K562 (cell line): ENCODE results near the gene GALNT15. TPM values are rescaled to one million over a fixed set of nuclear protein-coding genes. Genes with fewer than 3 reads are reported as not detected.
A peak's percentile ranks its signal among the peaks of the same experiment; 100 is the strongest.

Source experiments
- ATAC-seq: fragments of 200-7000 bp; cut with Tn5 transposase; 3 replicates; pipeline ENCODE4 v1.9.1; 2020; ENCODE audit warnings: moderate library complexity
- BruUV-seq: library from RNA; stranded (reverse); fragments of 400-500 nt; replicated peaks from 2 replicates; lab custom pipeline; 2021; lab: Mats Ljungman, UMichigan
- CTCF ChIA-PET: fragments of 300-600 bp; formaldehyde crosslinking; extraction: SDS; loops from one replicate; lab custom pipeline; 2021; ENCODE audit warnings: low intra/inter-chr PET ratio; lab: Yijun Ruan, JAX
- POLR2A ChIA-PET: fragments of 300-600, 350-650 bp; sonication (Branson Sonifier 250); formaldehyde crosslinking; extraction: SDS; loops from one replicate; lab custom pipeline; 2021; ENCODE audit warnings: antibody characterized with exemption, inconsistent platforms; lab: Yijun Ruan, JAX
- DNase-seq, 4 experiments: peaks; one replicate each; pipeline versions ENCODE4 v3.0.0 to v3.0.0-alpha.2; 2011 to 2018; ENCODE audit warnings: low spot score in 3 of 4, mixed read lengths in 3 of 4; ENCODE audit errors: extremely low read depth in 1 of 4
- FAIRE-seq: peaks from 2 replicates; lab custom pipeline; 2011; peaks lifted over from hg19 to GRCh38; lab: Jason Lieb, UNC
- H2AFZ ChIP-seq: 2 replicates; pipeline ENCODE4 v1.6.0; 2011; ENCODE audit warnings: low read depth, low read length, control low read depth, inconsistent platforms
- H3K27ac ChIP-seq: fragments of 200-600 bp; 3 replicates; pipeline ENCODE4 v1.8.0; 2011; ENCODE audit warnings: low read depth, mild to moderate bottlenecking, control low read depth, inconsistent platforms, low read length, moderate library complexity, mixed read lengths; ENCODE audit errors: extremely low read depth
- H3K27me3 ChIP-seq, 2 experiments: fragments of 300-600 bp in 1 of 2; 2 replicates in 1 of 2; 3 replicates in 1 of 2; pipeline versions ENCODE4 v1.6.0 to v1.8.0; 2011; ENCODE audit warnings: inconsistent platforms in 2 of 2, low read length in 2 of 2, mild to moderate bottlenecking in 1 of 2, mixed read lengths in 1 of 2, moderate library complexity in 1 of 2; ENCODE audit not compliant: control insufficient read depth in 2 of 2, insufficient read depth in 2 of 2
- H3K36me3 ChIP-seq: fragments of 300-600 bp; 3 replicates; pipeline ENCODE4 v1.8.0; 2011; ENCODE audit warnings: mild to moderate bottlenecking, low read length, inconsistent platforms; ENCODE audit not compliant: control insufficient read depth, insufficient read depth
- H3K4me1 ChIP-seq, 2 experiments: fragments of 200-600 bp in 1 of 2; replicated peaks in 1 of 2; 2 replicates in 1 of 2; 3 replicates in 1 of 2; pipeline versions ENCODE4 v1.5.1 to v1.8.0; 2011; ENCODE audit warnings: inconsistent platforms in 2 of 2, low read length in 2 of 2, mild to moderate bottlenecking in 1 of 2, mixed read lengths in 1 of 2, moderate library complexity in 1 of 2; ENCODE audit not compliant: control insufficient read depth in 2 of 2, insufficient read depth in 2 of 2
- H3K4me2 ChIP-seq: 2 replicates; pipeline ENCODE4 v1.6.1; 2011; ENCODE audit warnings: low read length, control low read depth, inconsistent platforms, mixed read lengths; ENCODE audit not compliant: insufficient read depth
- H3K4me3 ChIP-seq: fragments of 200-600 bp; sonication (generic), shearing (Covaris generic); 2 replicates; pipeline ENCODE4 v1.5.1; 2016; ENCODE audit warnings: control low read depth, inconsistent platforms
- H3K79me2 ChIP-seq: fragments of 200-600 bp; 3 replicates; pipeline ENCODE4 v1.8.0; 2011; ENCODE audit warnings: low read length, inconsistent platforms; ENCODE audit not compliant: control insufficient read depth, insufficient read depth
- H3K9ac ChIP-seq, 2 experiments: 2 replicates each; pipeline versions ENCODE4 v1.6.0 to v1.6.1; 2011; ENCODE audit warnings: low read depth in 2 of 2, low read length in 2 of 2, control low read depth in 1 of 2, inconsistent platforms in 1 of 2, mild to moderate bottlenecking in 1 of 2, mixed read lengths in 1 of 2; ENCODE audit not compliant: insufficient read depth in 1 of 2
- H3K9me1 ChIP-seq: one replicate; pipeline ENCODE4 v1.6.0; 2011; ENCODE audit warnings: inconsistent platforms, mild to moderate bottlenecking, low read length, moderate library complexity; ENCODE audit not compliant: control insufficient read depth, insufficient read depth
- H3K9me3 ChIP-seq: replicated peaks from 2 replicates; pipeline ENCODE4 v1.5.1; 2011; ENCODE audit warnings: low read depth, low read length, inconsistent platforms; ENCODE audit not compliant: control insufficient read depth, insufficient read depth
- H4K20me1 ChIP-seq: replicated peaks from 2 replicates; pipeline ENCODE4 v1.6.1; 2011; ENCODE audit warnings: low read length, inconsistent platforms, mixed read lengths; ENCODE audit not compliant: control insufficient read depth, insufficient read depth
- C11orf30 ChIP-seq: fragments of 450-650 bp; IDR thresholded peaks from 2 replicates; pipeline ENCODE4 v1.6.1; 2016; ENCODE audit warnings: low read depth, mild to moderate bottlenecking
- CEBPB ChIP-seq: fragments of 450-650 bp; IDR thresholded peaks from 2 replicates; pipeline ENCODE4 v1.6.1; 2016; ENCODE audit warnings: missing genetic modification characterization, missing compliant biosample characterization
- MEIS2 ChIP-seq: fragments of 450-650 bp; IDR thresholded peaks from 2 replicates; pipeline ENCODE4 v1.6.1; 2014; ENCODE audit warnings: mild to moderate bottlenecking; ENCODE audit not compliant: partially characterized antibody
- YBX1 ChIP-seq: fragments of 450-650 bp; IDR thresholded peaks from 2 replicates; pipeline ENCODE4 v1.7.1; 2016; ENCODE audit warnings: mild to moderate bottlenecking
- WGBS: fragments of 100-300 bp; shearing (Covaris generic); methylation state at CpG from one replicate; pipeline ENCODE4 v1.1.6; 2016; ENCODE audit warnings: low coverage, mixed read lengths; ENCODE audit not compliant: insufficient coverage; ENCODE audit errors: missing lambda C conversion rate; 5-methylcytosine and 5-hydroxymethylcytosine counted together
- in situ Hi-C: fragments of 300-500 bp; cut with MboI; formaldehyde crosslinking; loops from 4 replicates; pipeline ENCODE4 v1.15.0; 2018; ENCODE audit warnings: inconsistent platforms, mixed read lengths
- intact Hi-C: fragments of 100-400 bp; cut with micrococcal nuclease; formaldehyde crosslinking; loops from 2 replicates; pipeline ENCODE4 v1.14.2; 2022
- polyA plus RNA-seq, 8 experiments: library from polyadenylated mRNA; depleted of rRNA in 4 of 8; stranded (reverse) in 5 of 8; unstranded in 3 of 8; fragments of >200 nt; fragmentation: Nextera tagmentation in 2 of 8; fragmentation: Illumina TruSeq in 1 of 8; extraction: Ambion mirVana in 2 of 8; extraction: Trizol in 1 of 8; gene quantifications; 2 replicates each; pipeline versions ENCODE4 v1.2.1 to v1.2.3, GENCODE V29; 2011 to 2014; ENCODE audit warnings: inconsistent platforms in 1 of 8, missing spikeins in 1 of 8
- total RNA-seq, 7 experiments: library from RNA; depleted of rRNA in 6 of 7; stranded (reverse); fragments of >200 nt in 6 of 7; fragmentation: Illumina TruSeq in 2 of 7; extraction: Trizol in 2 of 7; gene quantifications; 2 replicates each; pipeline versions ENCODE4 v1.2.1 to v1.2.3, GENCODE V29; 2011 to 2021; ENCODE audit warnings: low replicate concordance in 1 of 7
- TF ChIP-seq, protein P1 (sequence below): fragments of 450-650 bp; formaldehyde crosslinking; IDR thresholded peaks from 2 replicates; pipeline ENCODE4 v1.4.0; 2022; ENCODE audit warnings: missing genetic modification characterization
- TF ChIP-seq, protein P2 (sequence below): sonication (generic); formaldehyde crosslinking; IDR thresholded peaks from 2 replicates; pipeline ENCODE4 v1.5.0; 2020; ENCODE audit warnings: missing genetic modification reagents
- TF ChIP-seq, protein P3 (sequence below), 2 experiments: fragments of 450-650 bp; formaldehyde crosslinking in 1 of 2; IDR thresholded peaks; 2 replicates each; pipeline versions ENCODE4 v1.4.0 to v1.6.1; 2014 to 2020; ENCODE audit warnings: mild to moderate bottlenecking in 2 of 2, borderline replicate concordance in 1 of 2, low read depth in 1 of 2

The GALNT15 gene
- total and polyA plus RNA-seq, 9 of the 15 experiments (the other 6 are each of a cell fraction or from before 2014, with no cell fraction given) = not detected

DNA sequence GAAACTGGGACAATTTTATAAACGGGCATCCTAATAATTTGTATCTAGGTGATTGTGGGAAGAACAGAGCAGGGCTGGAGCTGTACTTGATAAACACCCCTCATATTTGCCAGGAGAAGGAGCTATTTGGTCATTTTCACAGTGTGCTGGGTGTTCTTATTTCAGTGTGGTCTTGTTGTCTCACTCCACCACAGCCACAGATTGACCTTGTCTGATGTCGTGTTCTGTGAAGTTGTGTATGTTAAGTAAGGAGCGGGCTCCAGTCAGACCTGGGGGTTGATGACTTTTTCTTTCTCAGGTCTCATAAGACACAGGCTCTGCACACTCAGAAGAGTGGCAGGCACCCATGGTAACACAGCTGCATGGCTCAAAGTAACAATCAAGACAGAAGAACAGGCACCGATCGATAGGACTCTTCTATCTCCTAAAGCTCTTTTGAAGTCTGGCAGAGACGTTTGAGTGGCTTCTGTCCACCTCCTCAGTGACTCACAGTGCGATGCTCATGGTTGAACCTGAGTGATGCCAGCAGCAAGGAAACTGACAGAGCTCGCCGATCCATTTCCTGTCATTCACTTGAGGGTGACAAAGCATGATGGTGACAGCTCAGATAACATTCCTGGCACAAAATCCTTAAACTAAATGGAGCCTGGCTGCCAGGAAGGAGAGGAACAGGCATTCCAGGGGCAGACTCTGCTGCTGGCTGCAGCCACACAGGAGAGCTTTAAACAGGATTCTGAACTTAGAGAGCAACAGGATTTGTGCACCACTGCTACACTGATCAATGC, 69.4 kb downstream of the GALNT15 start:
- ATAC-seq (no peak), FAIRE-seq (no peak), DNase-seq (no peak)
- H4K20me1 ChIP-seq = 0 out of 2 replicates have a peak, but pooled peaks cover 3% of the 10 kb centered on the region
- peaks cover 21 to 49% of the 10 kb centered on the region in 2 experiments for H3K27me3 ChIP-seq
- H3K4me2 ChIP-seq = no peak overlapping the region
- CTCF ChIA-PET = no interaction called here
- H3K36me3 ChIP-seq = no peaks in the 10 kb centered on the region
- H2AFZ ChIP-seq = no peak overlapping the region
- no peak overlapping the region for H3K27ac ChIP-seq
- no peaks in the 10 kb centered on the region for H3K9me3 ChIP-seq
- 2% methylated on average over 9 of the region's 9 CpGs for WGBS
- no peaks in the 10 kb centered on the region for H3K9me1 ChIP-seq
- H3K4me3 ChIP-seq = no peak overlapping the region
- H3K9ac ChIP-seq = no peak overlapping the region
- POLR2A ChIA-PET = interaction anchor here (1.1 kb wide), 1 partner anchor 21 kb away, joined by 6 read pairs; the partner anchor contains the start of genes DPH3 and OXNAD1
- peaks cover 3 to 4% of the 10 kb centered on the region in 2 experiments; a peak in 3 of 5 replicates for H3K4me1 ChIP-seq
- no TSS peak for BruUV-seq
- in situ Hi-C loops = loop anchor here (10.0 kb wide), 2 partner anchors 199 to 619 kb away; no protein-coding TSS in a partner anchor
- TF ChIP-seq, protein P1, sequence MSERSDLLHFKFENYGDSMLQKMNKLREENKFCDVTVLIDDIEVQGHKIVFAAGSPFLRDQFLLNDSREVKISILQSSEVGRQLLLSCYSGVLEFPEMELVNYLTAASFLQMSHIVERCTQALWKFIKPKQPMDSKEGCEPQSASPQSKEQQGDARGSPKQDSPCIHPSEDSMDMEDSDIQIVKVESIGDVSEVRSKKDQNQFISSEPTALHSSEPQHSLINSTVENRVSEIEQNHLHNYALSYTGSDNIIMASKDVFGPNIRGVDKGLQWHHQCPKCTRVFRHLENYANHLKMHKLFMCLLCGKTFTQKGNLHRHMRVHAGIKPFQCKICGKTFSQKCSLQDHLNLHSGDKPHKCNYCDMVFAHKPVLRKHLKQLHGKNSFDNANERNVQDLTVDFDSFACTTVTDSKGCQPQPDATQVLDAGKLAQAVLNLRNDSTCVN = no peak
- TF ChIP-seq, protein P2, sequence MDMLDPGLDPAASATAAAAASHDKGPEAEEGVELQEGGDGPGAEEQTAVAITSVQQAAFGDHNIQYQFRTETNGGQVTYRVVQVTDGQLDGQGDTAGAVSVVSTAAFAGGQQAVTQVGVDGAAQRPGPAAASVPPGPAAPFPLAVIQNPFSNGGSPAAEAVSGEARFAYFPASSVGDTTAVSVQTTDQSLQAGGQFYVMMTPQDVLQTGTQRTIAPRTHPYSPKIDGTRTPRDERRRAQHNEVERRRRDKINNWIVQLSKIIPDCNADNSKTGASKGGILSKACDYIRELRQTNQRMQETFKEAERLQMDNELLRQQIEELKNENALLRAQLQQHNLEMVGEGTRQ (CRISPR knock-in tag) = no peak
- TF ChIP-seq C11orf30 (no peak), MEIS2 (peak; percentile 20), YBX1 (no peak), CEBPB (tag) (no peak)
- TF ChIP-seq, protein P3, sequence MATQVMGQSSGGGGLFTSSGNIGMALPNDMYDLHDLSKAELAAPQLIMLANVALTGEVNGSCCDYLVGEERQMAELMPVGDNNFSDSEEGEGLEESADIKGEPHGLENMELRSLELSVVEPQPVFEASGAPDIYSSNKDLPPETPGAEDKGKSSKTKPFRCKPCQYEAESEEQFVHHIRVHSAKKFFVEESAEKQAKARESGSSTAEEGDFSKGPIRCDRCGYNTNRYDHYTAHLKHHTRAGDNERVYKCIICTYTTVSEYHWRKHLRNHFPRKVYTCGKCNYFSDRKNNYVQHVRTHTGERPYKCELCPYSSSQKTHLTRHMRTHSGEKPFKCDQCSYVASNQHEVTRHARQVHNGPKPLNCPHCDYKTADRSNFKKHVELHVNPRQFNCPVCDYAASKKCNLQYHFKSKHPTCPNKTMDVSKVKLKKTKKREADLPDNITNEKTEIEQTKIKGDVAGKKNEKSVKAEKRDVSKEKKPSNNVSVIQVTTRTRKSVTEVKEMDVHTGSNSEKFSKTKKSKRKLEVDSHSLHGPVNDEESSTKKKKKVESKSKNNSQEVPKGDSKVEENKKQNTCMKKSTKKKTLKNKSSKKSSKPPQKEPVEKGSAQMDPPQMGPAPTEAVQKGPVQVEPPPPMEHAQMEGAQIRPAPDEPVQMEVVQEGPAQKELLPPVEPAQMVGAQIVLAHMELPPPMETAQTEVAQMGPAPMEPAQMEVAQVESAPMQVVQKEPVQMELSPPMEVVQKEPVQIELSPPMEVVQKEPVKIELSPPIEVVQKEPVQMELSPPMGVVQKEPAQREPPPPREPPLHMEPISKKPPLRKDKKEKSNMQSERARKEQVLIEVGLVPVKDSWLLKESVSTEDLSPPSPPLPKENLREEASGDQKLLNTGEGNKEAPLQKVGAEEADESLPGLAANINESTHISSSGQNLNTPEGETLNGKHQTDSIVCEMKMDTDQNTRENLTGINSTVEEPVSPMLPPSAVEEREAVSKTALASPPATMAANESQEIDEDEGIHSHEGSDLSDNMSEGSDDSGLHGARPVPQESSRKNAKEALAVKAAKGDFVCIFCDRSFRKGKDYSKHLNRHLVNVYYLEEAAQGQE (IDR thresholded peaks at IDR 0.05; ENCODE audit: borderline replicate concordance) = no peak
- TF ChIP-seq, protein P3 (CRISPR knock-in tag; IDR thresholded peaks at IDR 0.05; ENCODE audit: low read depth) = no peak
- TF ChIP-seq, all 486 proteins: peak for 1
- no peaks in the 10 kb centered on the region for H3K79me2 ChIP-seq
- intact Hi-C loops = no loop called here
